Astrocyte of the cerebellum (primary cell): ENCODE data around the gene ULK4.
A peak's percentile ranks its signal among the peaks of the same experiment; 100 is the strongest.

Experiments used
- DNase-seq: peaks from one replicate; pipeline ENCODE4 v3.0.0-alpha.2; 2011; ENCODE audit warnings: low read depth
- H3K4me3 ChIP-seq: 2 replicates; pipeline ENCODE4 v1.5.1; 2011; ENCODE audit warnings: mild to moderate bottlenecking, low read depth, low read length, moderate library complexity
- CTCF ChIP-seq: IDR thresholded peaks from 2 replicates; pipeline ENCODE4 v1.5.1; 2012; ENCODE audit warnings: low read length, low read depth, moderate library complexity, mild to moderate bottlenecking; ENCODE audit errors: missing control alignments
- in situ Hi-C: cut with HindIII; loops from 2 replicates; pipeline ENCODE4 v1.10.0; 2017; ENCODE audit warnings: low sequenced_read_pairs

The ULK4 gene

GRCh38 chr3:41688595-41689380, 273.1 kb downstream of the ULK4 start:
- peak; percentile 98 for DNase-seq
- in situ Hi-C loops: no loop called here
- no peak overlapping the region for H3K4me3 ChIP-seq

GRCh38 chr3:41684797-41685735, 276.8 kb downstream of the ULK4 start:
- DNase-seq: peak; percentile 73
- in situ Hi-C loops: no loop called here
- no peak for TF ChIP-seq CTCF
- no peak overlapping the region for H3K4me3 ChIP-seq

More at GRCh38 chr3:41688595-41689380, 273.1 kb downstream of the ULK4 start:
- no peak for TF ChIP-seq CTCF

DNA sequence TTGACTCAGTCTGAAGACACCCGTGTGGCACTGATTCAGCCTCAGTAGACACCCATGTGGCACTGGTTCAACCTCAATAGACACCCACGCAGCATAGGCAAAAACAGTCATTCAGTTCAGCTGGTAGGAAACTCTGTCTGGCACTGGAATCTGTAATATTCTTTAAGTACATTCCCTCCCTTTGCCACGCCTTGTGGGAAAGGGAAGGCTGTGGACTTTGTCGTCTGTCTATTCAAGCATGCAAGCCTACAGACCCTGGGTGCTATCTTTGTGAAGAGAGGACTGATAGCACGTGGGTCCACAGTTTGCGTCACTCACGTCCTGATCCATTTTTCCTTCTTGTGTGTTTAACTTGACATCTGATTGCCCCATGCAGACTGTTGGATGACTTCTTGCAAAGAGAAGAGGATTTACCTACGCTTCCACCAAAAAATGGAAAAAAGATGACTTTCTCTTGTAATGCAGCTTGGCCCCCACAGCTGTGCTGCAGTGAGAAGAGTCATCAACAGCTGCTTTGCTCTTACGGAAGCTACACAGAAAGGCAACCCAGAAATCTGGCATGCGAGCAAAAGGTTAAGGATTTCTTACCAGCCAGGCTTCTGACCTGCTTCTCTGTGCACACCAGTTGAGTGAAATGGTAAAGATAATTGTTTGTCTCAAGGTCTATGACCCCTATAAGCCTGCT, 278.1 kb downstream of the ULK4 start:
- no peak for TF ChIP-seq CTCF
- no peak overlapping the region for H3K4me3 ChIP-seq
- in situ Hi-C loops: no loop called here
- no peak for DNase-seq

DNA sequence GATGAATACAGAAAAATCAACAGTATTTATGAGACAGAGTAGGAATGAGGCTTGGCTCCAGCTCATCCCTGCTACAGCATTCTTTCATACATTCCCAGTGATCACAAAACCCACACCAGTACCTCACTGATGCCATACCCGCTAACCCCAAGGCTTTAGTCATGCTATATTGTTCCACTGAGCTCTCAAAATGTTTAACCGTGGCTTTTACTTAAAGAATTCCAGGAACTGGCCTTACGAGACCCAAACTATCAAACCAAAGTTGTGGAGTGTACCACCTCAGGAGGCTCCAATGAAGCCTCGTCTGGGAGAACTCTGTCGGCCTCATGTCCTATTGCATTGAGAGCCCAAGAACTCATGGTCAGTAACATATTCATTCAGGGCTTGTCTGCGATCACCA, 278.9 kb downstream of the ULK4 start:
- TF ChIP-seq CTCF: no peak
- no peak overlapping the region for H3K4me3 ChIP-seq
- in situ Hi-C loops: no loop called here
- DNase-seq: peak; percentile 93

DNA sequence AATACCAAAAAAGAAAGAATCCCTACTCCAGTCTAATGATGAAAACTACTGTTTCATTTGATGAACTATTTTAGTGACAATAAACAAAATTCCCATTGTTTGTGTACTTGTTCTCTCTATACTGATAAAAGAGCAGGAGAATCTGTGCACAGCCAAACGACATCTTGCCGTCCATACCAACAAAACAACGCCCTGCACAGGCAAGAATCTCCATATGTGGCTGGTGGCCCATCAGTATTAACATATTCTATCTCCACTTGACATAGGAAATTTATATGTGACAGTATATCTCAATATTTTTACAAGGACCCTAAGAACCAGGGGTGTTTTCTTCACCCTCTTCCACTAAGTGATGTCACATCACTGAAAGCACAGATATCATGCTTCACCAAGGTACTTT, 279.5 kb downstream of the ULK4 start:
- TF ChIP-seq CTCF: no peak
- H3K4me3 ChIP-seq: no peak overlapping the region
- no peak for DNase-seq
- in situ Hi-C loops: no loop called here

GRCh38 chr3:41681479-41681878, 280.4 kb downstream of the ULK4 start:
- DNase-seq: peak; percentile 97
- TF ChIP-seq CTCF: no peak
- H3K4me3 ChIP-seq: no peak overlapping the region
- in situ Hi-C loops: no loop called here
